ENCODE data around the gene EPHB2.

Gene EPHB2

DNA sequence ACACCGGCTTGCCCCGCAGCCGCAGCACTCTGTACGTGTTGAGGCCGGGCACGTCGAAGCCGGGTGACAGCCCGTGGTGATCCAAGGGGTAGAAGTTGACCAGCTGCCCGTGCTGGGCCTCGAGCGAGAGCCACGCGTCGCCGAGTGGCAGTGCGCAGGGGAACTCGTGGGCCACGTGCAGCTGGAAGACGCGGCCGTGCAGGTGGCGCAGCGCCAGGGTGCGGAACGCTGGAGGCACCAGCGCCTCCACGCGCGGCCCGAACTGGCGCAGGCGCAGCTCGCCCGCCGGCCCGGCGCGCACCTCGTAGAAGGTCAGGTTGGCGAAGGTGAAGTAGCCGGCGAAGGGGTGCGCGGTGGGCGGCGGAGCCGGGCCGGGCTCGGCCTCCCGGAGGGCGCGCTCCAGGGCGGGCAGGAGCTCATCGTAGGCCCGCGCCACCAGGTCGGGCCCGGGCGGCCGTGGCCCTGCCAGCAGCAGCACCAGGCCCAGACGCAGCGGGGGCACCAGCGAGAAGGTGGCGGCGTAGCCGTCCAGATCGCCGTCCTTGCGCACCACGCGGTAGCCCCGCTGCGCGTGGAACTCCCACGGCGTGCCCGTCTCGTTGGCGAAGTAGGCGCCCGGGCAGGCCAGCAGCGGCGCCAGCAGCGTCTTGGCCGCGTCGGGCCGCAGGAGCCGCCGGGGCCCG is 242.6 kb downstream of the EPHB2 start:
- no peak for TF ChIP-seq CTCF (IDR thresholded peaks at IDR 0.05; ENCODE audit: low read length, missing control alignments)
- H3K4me3 ChIP-seq (replicated peaks; ENCODE audit: low read depth, low read length) = no peak overlapping the region
- no peak for DNase-seq (ENCODE audit: low read depth)

GRCh38 chr1:22953740-22954141 is 243.1 kb downstream of the EPHB2 start:
- no peak overlapping the region for H3K4me3 ChIP-seq (replicated peaks; ENCODE audit: low read depth, low read length)
- TF ChIP-seq CTCF (IDR thresholded peaks at IDR 0.05; ENCODE audit: low read length, missing control alignments) = no peak
- no peak for DNase-seq (ENCODE audit: low read depth)

GRCh38 chr1:22955146-22955545 is 244.5 kb downstream of the EPHB2 start:
- no peak for TF ChIP-seq CTCF (IDR thresholded peaks at IDR 0.05; ENCODE audit: low read length, missing control alignments)
- H3K4me3 ChIP-seq (replicated peaks; ENCODE audit: low read depth, low read length) = no peak overlapping the region
- DNase-seq (ENCODE audit: low read depth) = no peak

GRCh38 chr1:22957066-22957465 is 246.4 kb downstream of the EPHB2 start:
- no peak overlapping the region for H3K4me3 ChIP-seq (replicated peaks; ENCODE audit: low read depth, low read length)
- no peak for TF ChIP-seq CTCF (IDR thresholded peaks at IDR 0.05; ENCODE audit: low read length, missing control alignments)
- no peak for DNase-seq (ENCODE audit: low read depth)

GRCh38 chr1:22958556-22958955 is 247.9 kb downstream of the EPHB2 start:
- no peak for TF ChIP-seq CTCF (IDR thresholded peaks at IDR 0.05; ENCODE audit: low read length, missing control alignments)
- no peak for DNase-seq (ENCODE audit: low read depth)
- no peak overlapping the region for H3K4me3 ChIP-seq (replicated peaks; ENCODE audit: low read depth, low read length)

DNA sequence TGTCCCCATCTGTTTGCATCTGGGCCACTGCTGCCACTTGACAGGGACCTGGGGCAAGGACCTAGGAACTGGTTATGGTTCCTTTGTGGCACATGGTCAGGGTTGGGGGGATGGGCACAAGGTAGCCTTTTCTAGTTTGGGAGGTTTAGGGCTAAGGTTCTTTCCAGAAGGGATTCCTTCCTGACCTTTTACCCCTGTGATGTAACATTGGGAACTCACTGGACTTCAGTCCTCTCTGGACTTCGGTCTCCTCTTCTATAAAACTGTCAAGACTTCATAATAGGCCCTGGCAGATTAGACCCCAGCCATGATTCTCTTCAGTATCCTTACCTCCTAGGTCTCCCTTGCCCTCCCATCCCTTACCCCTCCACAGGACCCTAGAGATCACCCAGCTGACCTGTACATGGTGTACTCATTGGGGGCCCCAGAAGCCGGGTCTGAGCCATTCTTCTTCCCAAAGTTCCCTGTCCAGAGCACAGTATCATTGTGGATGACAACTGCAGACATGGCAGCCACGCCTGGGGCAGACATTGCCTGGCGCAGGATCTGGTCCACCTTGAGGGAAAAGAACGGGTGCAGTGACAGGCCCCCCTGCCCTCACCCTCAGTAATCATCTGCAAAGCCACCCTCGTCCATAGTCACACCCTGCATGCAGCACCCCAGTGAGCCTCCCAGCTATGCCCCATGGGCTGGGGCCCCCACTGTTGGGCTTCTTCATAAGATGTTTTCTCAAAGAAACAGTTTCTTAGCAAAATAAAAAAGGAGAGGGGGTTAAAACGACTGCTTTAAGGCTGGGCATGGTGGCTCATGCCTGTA is 249.1 kb downstream of the EPHB2 start:
- H3K4me3 ChIP-seq (replicated peaks; ENCODE audit: low read depth, low read length) = no peak overlapping the region
- no peak for DNase-seq (ENCODE audit: low read depth)

More for the DNA sequence above, 249.1 kb downstream of the EPHB2 start:
- no peak for TF ChIP-seq CTCF (IDR thresholded peaks at IDR 0.05; ENCODE audit: low read length, missing control alignments)

All from fibroblast of pulmonary artery (primary cell).